ENCODE measurements around the gene PSTPIP1. TPM values are rescaled to one million over a fixed set of nuclear protein-coding genes. Genes with fewer than 3 reads are reported as not detected.
"Not testable (repeated sequence)": the region's sequence is repeated elsewhere in the genome, so short reads cannot be mapped to it uniquely, and the experiment has no call there.

Gene PSTPIP1
- polyA plus RNA-seq, 1 donor from 2014 or later: not detected

DNA sequence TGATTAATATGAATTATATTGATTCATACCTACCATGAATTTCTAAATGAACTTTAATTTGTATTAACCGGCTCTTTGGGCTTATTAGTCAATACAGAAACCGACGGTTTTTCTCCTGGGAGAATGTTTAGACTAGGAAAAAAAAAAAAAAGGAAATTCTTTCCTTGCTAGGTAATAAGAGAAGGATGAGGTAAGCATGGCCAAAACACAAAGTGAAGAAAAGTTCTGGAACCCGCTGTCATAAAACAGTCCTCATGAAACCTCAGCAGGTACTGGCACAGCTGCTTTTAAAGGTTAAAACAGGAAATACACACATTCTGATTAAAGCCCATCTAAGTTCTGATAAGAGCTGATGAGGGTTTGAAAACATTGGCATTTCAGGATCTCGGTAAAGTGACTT is 30.8 kb upstream of the PSTPIP1 start:
- Histone ChIP-seq H4K20me1 (ENCODE audit: insufficient read depth) (no peaks in the 10 kb centered on the region), H3K27ac (ENCODE audit: low read length) (no peak overlapping the region), H3K9me3 (ENCODE audit: low read length) (no peaks in the 10 kb centered on the region), H3K79me2 (replicated peaks; ENCODE audit: insufficient read depth, low read length) (no peaks in the 10 kb centered on the region), H3K9me2 (ENCODE audit: insufficient read depth, low read length) (no peaks in the 10 kb centered on the region), H3K36me3 (ENCODE audit: insufficient read depth, low read length) (no peaks in the 10 kb centered on the region), H3K9ac (ENCODE audit: low read length) (no peak overlapping the region), H3K27me3 (ENCODE audit: insufficient read depth, low read depth, low read length) (no peaks in the 10 kb centered on the region), H2AFZ (ENCODE audit: low read depth, low read length) (no peak overlapping the region), H3K4me2 (ENCODE audit: low read length) (no peak overlapping the region), H3K4me3 (ENCODE audit: low read length) (no peak overlapping the region), H3F3A (ENCODE audit: insufficient read depth, low read length, poor library complexity, severe bottlenecking) (no peaks in the 10 kb centered on the region)
- no peak for TF ChIP-seq POLR2AphosphoS5 (IDR thresholded peaks at IDR 0.05)
- no peak for TF ChIP-seq EP300 (conservative IDR thresholded peaks at IDR 0.05; ENCODE audit: poor library complexity, severe bottlenecking)
- TF ChIP-seq MXI1 (conservative IDR thresholded peaks at IDR 0.05; ENCODE audit: poor library complexity, severe bottlenecking): no peak
- TF ChIP-seq TAF1 (IDR thresholded peaks at IDR 0.05; ENCODE audit: low read depth): no peak
- TF ChIP-seq SMC3 (conservative IDR thresholded peaks at IDR 0.05; ENCODE audit: poor library complexity): no peak
- TF ChIP-seq, protein P1, sequence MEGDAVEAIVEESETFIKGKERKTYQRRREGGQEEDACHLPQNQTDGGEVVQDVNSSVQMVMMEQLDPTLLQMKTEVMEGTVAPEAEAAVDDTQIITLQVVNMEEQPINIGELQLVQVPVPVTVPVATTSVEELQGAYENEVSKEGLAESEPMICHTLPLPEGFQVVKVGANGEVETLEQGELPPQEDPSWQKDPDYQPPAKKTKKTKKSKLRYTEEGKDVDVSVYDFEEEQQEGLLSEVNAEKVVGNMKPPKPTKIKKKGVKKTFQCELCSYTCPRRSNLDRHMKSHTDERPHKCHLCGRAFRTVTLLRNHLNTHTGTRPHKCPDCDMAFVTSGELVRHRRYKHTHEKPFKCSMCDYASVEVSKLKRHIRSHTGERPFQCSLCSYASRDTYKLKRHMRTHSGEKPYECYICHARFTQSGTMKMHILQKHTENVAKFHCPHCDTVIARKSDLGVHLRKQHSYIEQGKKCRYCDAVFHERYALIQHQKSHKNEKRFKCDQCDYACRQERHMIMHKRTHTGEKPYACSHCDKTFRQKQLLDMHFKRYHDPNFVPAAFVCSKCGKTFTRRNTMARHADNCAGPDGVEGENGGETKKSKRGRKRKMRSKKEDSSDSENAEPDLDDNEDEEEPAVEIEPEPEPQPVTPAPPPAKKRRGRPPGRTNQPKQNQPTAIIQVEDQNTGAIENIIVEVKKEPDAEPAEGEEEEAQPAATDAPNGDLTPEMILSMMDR (IDR thresholded peaks at IDR 0.05; ENCODE audit: poor library complexity, severe bottlenecking): no peak
- no peak for TF ChIP-seq RAD21 (conservative IDR thresholded peaks at IDR 0.05)
- TF ChIP-seq EZH2 (IDR thresholded peaks at IDR 0.05; ENCODE audit: borderline replicate concordance, insufficient read depth, low read length, poor library complexity, severe bottlenecking): no peak
- TF ChIP-seq, protein P2, sequence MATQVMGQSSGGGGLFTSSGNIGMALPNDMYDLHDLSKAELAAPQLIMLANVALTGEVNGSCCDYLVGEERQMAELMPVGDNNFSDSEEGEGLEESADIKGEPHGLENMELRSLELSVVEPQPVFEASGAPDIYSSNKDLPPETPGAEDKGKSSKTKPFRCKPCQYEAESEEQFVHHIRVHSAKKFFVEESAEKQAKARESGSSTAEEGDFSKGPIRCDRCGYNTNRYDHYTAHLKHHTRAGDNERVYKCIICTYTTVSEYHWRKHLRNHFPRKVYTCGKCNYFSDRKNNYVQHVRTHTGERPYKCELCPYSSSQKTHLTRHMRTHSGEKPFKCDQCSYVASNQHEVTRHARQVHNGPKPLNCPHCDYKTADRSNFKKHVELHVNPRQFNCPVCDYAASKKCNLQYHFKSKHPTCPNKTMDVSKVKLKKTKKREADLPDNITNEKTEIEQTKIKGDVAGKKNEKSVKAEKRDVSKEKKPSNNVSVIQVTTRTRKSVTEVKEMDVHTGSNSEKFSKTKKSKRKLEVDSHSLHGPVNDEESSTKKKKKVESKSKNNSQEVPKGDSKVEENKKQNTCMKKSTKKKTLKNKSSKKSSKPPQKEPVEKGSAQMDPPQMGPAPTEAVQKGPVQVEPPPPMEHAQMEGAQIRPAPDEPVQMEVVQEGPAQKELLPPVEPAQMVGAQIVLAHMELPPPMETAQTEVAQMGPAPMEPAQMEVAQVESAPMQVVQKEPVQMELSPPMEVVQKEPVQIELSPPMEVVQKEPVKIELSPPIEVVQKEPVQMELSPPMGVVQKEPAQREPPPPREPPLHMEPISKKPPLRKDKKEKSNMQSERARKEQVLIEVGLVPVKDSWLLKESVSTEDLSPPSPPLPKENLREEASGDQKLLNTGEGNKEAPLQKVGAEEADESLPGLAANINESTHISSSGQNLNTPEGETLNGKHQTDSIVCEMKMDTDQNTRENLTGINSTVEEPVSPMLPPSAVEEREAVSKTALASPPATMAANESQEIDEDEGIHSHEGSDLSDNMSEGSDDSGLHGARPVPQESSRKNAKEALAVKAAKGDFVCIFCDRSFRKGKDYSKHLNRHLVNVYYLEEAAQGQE (IDR thresholded peaks at IDR 0.05; ENCODE audit: borderline replicate concordance): no peak

DNA sequence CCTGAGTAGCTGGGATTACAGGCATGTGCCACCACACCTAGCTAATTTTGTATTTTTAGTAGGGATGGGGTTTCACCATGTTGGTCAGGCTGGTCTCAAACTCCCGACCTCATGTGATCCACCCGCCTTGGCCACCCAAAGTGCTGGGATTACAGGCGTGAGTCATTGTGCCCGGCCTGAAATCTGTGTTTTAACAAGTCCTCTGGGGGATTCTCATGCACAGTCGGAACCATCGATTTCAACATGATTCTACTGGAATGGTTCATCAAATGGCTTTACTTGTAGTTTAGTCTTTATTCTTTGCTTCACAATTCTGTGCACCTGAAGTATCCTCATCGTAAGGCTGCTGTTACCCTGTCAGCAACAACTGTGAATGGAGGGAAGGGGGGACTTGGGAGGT is 28.9 kb upstream of the PSTPIP1 start:
- not testable (repeated sequence) for H3K4me2 ChIP-seq (ENCODE audit: low read length); H2AFZ ChIP-seq (ENCODE audit: low read depth, low read length); H3K27ac ChIP-seq (ENCODE audit: low read length); H3K4me3 ChIP-seq (ENCODE audit: low read length); H3K27me3 ChIP-seq (ENCODE audit: insufficient read depth, low read depth, low read length); H3K9me3 ChIP-seq (ENCODE audit: low read length); H4K20me1 ChIP-seq (ENCODE audit: insufficient read depth); H3K9me2 ChIP-seq (ENCODE audit: insufficient read depth, low read length); H3K9ac ChIP-seq (ENCODE audit: low read length); H3K36me3 ChIP-seq (ENCODE audit: insufficient read depth, low read length); H3K79me2 ChIP-seq (replicated peaks; ENCODE audit: insufficient read depth, low read length); H3F3A ChIP-seq (ENCODE audit: insufficient read depth, low read length, poor library complexity, severe bottlenecking)

DNA sequence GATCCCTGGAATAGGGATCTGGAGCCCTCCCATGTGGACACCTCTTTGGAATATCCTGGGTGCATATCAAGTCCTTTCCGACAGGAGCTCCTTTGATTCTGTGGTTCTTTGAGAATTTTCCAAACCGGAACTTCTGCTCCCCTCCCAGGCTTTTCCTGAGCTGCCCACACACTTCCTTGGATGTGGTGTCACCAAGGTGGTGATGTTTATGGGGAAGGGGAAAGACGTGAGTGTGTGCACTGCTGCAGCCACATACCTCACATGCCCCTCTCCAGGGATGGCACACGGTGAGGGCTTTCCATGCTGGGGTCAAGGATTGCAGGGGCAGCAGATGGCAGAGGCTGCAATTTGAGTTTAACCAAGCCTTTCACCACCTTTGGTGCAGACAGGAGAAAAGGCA is 27.9 kb upstream of the PSTPIP1 start:
- Histone ChIP-seq H3K9ac (ENCODE audit: low read length) (no peak overlapping the region), H4K20me1 (ENCODE audit: insufficient read depth) (no peaks in the 10 kb centered on the region), H3K9me2 (ENCODE audit: insufficient read depth, low read length) (no peaks in the 10 kb centered on the region), H3K27ac (ENCODE audit: low read length) (no peak overlapping the region), H3K9me3 (ENCODE audit: low read length) (no peaks in the 10 kb centered on the region), H3K79me2 (replicated peaks; ENCODE audit: insufficient read depth, low read length) (no peaks in the 10 kb centered on the region), H3K4me3 (ENCODE audit: low read length) (no peak overlapping the region), H2AFZ (ENCODE audit: low read depth, low read length) (no peak overlapping the region), H3K36me3 (ENCODE audit: insufficient read depth, low read length) (no peaks in the 10 kb centered on the region), H3K27me3 (ENCODE audit: insufficient read depth, low read depth, low read length) (no peaks in the 10 kb centered on the region), H3F3A (ENCODE audit: insufficient read depth, low read length, poor library complexity, severe bottlenecking) (no peaks in the 10 kb centered on the region), H3K4me2 (ENCODE audit: low read length) (no peak overlapping the region)
- TF ChIP-seq, protein P1 (IDR thresholded peaks at IDR 0.05; ENCODE audit: poor library complexity, severe bottlenecking): no peak
- TF ChIP-seq POLR2AphosphoS5 (IDR thresholded peaks at IDR 0.05) (no peak), MXI1 (conservative IDR thresholded peaks at IDR 0.05; ENCODE audit: poor library complexity, severe bottlenecking) (no peak), RAD21 (conservative IDR thresholded peaks at IDR 0.05) (no peak), EP300 (conservative IDR thresholded peaks at IDR 0.05; ENCODE audit: poor library complexity, severe bottlenecking) (no peak), EZH2 (IDR thresholded peaks at IDR 0.05; ENCODE audit: borderline replicate concordance, insufficient read depth, low read length, poor library complexity, severe bottlenecking) (no peak), SMC3 (conservative IDR thresholded peaks at IDR 0.05; ENCODE audit: poor library complexity) (no peak), TAF1 (IDR thresholded peaks at IDR 0.05; ENCODE audit: low read depth) (no peak)
- TF ChIP-seq, protein P2 (IDR thresholded peaks at IDR 0.05; ENCODE audit: borderline replicate concordance): no peak

All from neural cell (in vitro differentiated cells).